HG02885 (cell line): ENCODE results near the gene ZNF8.
A peak's percentile ranks its signal among the peaks of the same experiment; 100 is the strongest.
"Not testable (repeated sequence)": the region's sequence is repeated elsewhere in the genome, so short reads cannot be mapped to it uniquely, and the experiment has no call there.

Source experiments
- ATAC-seq: cut with Tn5 transposase; IDR thresholded peaks from one replicate; pipeline ENCODE4 v1.9.1; 2021; ENCODE audit warnings: mild to moderate bottlenecking; ENCODE audit not compliant: unreplicated experiment, poor library complexity

The ZNF8 gene

DNA sequence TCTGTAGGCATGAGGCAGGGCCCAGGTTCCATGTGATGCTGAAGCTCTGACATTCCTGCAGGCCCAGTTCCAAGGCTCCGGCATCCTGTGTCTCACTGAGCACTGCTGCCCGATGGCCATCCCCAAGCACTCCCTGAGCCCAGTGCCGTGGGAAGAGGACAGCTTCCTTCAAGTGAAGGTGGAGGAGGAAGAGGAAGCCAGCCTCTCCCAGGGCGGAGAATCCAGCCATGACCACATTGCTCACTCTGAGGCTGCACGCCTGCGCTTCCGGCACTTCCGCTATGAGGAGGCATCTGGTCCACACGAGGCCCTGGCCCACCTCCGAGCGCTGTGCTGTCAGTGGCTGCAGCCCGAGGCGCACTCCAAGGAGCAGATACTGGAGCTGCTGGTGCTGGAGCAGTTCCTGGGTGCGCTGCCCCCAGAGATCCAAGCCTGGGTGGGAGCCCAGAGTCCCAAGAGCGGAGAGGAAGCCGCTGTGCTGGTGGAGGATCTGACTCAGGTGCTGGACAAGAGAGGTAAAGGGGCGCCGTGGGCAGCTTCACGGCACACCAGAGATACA lies 56.0 kb downstream of the ZNF8 start:
- ATAC-seq, result no peak

- no peak for ATAC-seq
Measured at GRCh38 chr19:58335630-58336029, 56.9 kb downstream of the ZNF8 start.

DNA sequence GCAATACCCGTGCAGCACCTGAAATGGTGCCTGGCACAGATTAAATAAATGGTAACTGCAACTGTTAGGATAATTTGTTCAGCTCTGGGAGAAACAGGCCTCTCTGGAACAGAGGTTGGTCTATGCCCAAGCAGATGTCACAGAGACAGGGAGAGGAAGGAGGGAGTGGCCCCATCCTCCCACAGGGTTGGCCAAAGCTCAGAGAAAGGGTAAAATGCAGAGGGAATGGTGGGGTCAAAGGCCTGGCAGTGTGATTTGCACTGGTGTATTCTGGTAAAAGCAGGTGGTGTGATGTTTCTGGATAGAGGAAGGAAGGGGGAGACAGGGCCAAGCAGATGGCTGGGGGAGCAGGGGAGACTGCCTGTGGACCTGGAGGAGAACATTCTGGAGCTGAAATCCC lies 57.5 kb downstream of the ZNF8 start:
- ATAC-seq, result no peak

- ATAC-seq, result no peak
Measured at GRCh38 chr19:58336820-58337219, 58.1 kb downstream of the ZNF8 start.

DNA sequence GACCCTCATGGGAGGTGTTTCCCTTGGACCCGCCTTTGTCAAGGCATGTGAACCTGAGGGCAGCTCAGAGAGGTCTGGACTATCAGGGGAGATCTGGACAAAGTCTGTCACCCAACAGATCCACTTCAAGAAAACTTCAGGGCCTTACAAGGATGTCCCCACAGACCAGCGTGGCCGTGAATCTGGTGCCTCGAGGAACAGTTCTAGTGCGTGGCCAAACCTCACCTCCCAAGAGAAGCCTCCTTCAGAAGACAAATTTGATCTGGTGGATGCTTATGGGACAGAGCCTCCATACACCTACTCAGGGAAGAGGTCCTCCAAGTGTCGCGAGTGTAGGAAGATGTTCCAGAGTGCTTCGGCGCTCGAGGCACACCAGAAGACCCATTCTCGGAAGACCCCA lies 59.6 kb downstream of the ZNF8 start:
- ATAC-seq, result no peak

- ATAC-seq, result no peak
Measured at GRCh38 chr19:58338825-58339558, 60.2 kb downstream of the ZNF8 start.

GRCh38 chr19:58345558-58345957 lies 66.8 kb downstream of the ZNF8 start:
- ATAC-seq, result no peak

DNA sequence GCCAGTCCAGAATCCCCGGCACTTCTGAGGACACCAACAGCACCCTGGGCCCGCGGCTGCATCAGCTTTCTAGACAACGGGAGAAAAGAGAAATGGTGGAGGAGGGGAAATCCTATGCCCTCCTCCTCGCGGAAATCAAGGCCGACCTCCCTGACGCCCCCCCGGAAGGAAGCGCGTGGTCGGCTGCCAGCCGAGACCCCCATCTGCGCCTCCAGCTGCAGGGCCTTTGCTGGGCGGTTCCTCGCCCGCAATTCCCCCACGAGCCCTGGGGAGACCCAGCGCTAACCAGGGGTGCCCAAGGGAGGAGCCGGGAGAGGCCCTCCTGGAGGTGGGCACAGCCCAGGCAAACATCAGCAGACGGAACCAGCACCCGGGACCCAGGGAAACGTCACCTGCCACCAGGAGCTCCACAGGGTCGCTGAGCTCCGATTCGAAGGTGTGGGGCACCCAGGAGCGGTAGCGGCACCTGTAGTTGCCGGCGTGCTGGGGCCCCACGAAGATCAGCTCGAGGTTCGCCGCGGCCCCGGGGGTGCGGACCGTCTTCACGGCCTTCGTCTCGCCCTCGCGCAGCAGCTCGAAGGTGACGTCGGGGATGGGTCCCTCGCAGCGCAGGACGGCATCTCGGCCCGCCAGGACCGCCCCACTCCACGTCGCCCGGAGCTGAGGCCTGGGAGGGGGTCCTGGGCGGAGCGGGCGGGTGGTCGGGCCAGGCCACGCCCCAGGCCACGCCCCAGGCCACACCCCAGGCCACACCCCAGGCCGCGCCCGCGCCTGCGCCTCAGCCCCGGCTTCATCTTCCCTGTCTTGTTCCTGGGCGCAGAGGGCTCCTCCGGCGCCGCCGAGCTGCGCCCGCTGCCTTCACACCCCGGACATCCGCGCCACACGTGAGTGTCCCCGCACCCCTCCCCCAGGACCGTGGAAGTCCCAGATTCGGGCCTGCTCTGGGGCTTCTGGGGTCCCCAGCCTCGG lies 68.5 kb downstream of the ZNF8 start:
- peak; percentile 90 for ATAC-seq

DNA sequence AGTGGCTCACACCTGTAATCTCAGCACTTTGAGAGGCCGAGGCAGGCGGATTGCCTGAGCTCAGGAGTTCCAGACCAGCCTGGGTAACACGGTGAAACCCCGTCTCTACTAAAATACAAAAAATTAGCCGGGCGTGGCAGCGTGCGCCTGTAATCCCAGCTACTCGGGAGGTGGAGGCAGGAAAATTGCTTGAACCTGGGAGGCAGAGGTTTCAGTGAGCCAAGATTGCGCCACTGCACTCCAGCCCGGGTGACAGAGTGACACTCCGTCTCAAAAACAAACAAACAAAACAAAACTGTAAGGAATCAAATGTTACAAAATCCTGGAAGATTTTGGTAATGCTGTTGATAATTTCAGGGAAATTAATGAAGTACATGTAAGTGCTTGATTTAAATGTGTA lies 69.3 kb downstream of the ZNF8 start:
- not testable (repeated sequence) for ATAC-seq

DNA sequence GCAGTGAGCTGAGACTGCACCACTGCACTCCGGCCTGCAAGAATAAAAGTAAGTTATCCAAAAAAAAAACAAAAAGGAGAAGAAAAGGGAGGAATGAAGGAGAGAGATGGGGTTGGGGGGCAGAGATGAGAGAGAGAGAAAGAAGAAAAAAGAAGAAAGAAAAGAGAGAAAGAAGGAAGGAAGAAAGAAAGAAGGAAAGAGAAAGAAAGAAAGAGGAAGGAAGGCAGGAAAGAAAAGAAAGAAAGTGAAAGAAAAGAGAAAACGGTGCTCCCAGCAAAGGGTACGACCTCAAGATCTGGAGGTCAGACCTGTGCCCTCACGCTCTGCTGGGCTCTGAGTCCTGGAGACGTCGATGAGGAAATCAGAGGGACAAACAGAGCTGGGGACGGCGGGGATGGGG lies 70.8 kb downstream of the ZNF8 start:
- ATAC-seq, result no peak

GRCh38 chr19:58350001-58350861 lies 71.5 kb downstream of the ZNF8 start:
- ATAC-seq, result no peak

DNA sequence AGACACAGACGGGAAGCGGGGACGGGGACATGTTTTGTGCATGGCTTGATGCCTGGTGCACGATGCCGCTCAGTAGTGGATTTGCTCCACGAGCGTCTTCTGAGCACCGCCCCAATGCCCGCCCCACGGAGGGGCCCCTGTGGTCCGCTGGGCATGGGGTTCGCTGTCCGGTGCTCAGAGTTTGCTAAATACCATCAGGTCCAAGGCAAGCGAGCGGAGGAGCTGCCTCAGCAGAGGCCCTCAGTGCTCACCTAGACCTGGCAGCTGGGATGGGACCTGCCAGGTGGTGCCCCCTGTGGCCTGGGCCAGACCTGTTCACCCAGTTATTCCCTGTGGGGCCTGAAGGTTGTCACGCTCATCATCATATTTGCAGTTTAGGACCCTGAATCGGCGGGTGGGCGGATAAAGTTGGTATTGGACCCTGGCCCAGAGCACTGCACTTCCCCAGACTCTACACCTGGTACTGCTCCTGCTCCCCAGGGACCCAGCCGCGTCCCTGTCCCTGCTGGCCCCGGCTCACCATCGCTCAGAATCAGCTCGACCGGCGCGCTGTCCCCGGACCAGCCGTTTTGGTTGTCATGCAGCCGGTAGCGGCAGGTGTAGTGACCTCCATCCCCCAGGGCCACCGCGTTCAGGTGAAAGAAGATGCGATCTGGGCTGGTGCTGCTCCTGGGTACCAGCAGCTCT lies 72.3 kb downstream of the ZNF8 start:
- ATAC-seq, result no peak

GRCh38 chr19:58351558-58351878 lies 72.8 kb downstream of the ZNF8 start:
- no peak for ATAC-seq

DNA sequence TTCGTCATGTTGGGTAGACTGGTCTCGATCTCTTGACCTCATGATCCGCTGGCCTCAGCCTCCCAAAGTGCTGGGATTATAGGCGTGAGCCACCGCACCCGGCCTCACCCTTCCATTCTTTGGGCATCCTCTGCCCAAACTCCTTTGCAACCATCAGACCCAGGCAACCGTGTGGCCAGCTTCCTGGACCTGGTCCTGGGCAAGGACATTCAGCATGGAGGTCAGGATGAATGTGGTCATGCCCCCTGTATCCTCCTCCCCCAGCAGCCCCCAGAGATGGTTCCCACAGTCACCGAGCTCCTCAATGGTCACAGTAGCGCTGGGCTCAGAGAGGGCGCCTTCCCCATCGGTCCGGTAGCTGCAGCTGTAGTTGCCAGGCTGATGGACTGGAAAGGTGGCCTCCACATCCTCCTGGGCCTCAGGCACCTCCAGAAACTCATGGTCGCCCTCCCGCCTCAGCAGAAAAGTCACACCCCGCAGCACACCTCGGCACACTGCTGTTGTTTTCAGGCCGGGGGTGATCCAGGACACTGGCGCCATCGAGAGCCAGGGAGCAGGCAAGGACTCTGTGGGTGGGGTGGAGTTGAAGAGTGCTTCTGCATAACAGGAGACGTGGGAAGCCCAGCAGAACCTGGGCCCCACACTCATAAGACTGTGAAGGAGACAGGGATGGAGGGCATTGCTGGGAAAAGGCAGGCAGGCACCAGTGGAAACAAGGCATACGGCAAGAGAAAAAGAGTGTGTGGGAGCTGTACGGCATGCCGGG lies 73.4 kb downstream of the ZNF8 start:
- ATAC-seq, result no peak
